Embryonic facial prominence (tissue), 1 donor: ENCODE measurements around the gene RIMKLA.

Experiments used
- DNase-seq: peaks from one replicate; pipeline ENCODE4 v3.0.0-alpha.2; 2016; ENCODE audit errors: extremely low spot score

The RIMKLA gene

DNA sequence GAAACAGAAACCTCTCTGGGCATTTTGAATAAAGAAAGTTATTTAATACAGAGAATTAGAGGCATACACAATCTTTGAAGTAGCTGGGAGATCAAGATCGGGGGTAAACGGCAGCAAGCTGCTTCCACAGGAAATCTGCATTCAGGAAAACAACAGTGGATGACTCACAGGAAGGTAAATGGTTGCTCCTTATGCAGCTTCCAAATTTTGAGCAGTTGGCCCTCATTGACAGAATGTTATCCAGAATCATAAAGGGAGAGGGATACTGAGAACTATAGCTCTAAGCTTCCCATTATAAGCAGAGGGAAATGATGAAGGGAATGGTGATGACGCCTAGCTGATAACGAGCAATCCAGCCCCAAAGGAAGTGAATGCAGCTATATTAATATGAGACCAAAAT lies 46.6 kb downstream of the RIMKLA start:
- DNase-seq: no peak

- DNase-seq: no peak
These were observed 49.0 kb downstream of the RIMKLA start for GRCh38 chr1:42429603-42430002.

DNA sequence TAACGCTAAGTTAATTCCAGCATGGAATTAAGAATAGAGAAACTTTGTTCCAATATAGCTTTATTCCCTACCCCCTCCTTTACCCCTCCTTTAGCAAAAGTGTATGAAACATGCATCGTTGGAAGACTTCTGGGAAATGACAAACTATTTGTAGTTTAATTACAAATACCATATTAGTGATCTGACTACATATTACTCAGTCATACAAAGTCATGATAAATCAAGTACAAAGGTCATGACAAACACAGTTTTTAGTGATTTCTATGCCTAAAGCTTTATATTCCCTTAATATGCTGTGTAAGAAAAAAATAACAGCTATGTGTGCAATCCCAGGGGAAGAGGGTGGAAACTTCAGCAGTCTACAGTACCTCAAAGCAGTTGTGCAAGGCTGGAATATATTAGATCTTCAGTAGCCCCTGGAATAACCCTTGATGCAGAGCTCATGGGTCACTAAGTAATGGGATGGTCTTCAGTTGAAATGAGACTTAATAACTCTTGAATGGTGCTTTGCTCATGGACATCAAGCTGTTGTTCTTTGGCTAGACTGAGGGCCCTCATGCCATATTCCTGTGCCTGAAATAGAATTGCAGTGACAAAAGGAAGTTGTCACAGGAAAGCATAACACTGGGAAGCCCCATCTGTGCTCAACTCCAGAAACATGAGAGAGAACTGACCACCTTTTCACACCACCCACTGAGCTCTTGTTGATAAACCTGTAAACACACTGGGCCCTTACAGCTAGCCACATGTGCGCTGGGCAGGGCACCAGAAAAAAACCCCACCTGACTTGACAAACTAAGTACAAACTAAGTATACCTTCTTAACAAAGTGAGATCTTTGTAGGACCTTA lies 49.9 kb downstream of the RIMKLA start:
- no peak for DNase-seq

- no peak for DNase-seq
These were observed 50.9 kb downstream of the RIMKLA start for GRCh38 chr1:42431514-42431913.

- DNase-seq: no peak
These were observed 52.1 kb downstream of the RIMKLA start for GRCh38 chr1:42432714-42433113.

DNA sequence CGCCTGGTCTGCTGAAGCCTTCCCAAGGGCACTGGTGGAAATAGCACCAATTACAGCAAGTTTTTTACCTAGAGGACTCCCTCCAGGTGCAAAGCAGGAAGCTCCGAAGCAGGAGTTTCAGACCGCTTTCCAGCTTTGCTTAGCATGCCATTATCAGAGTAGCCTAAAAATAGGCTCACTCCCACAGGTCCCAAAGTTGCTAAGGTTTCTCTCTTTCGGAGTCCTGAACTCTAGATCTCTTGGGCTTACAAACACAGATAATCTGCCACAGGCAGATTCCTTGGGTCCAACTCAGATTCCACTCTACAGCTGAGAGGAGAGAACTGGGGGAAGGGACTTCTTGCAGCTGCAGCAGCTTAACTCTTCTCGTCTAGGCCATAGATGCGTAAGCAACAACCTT lies 52.8 kb downstream of the RIMKLA start:
- DNase-seq: no peak

DNA sequence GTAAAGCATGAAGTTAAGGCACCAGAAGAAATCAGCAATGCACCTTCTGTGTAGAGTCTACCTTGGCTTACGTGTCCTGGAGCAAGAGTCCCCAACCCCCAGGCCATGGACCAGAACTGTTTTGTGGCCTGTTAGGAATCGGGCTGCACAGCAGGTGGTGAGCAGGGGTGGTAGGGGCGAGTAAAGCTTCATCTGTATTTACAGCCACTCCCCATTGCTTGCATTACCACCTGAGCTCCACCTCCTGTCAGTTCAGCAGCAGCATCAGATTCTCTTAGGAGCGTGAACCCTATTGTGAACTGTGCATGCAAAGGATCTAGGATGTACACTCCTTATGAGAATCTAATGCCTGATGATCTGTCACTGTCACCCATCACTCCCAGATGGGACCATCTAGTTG lies 53.7 kb downstream of the RIMKLA start:
- no peak for DNase-seq

- DNase-seq: no peak
These were observed 59.3 kb downstream of the RIMKLA start for GRCh38 chr1:42439940-42440339.

DNA sequence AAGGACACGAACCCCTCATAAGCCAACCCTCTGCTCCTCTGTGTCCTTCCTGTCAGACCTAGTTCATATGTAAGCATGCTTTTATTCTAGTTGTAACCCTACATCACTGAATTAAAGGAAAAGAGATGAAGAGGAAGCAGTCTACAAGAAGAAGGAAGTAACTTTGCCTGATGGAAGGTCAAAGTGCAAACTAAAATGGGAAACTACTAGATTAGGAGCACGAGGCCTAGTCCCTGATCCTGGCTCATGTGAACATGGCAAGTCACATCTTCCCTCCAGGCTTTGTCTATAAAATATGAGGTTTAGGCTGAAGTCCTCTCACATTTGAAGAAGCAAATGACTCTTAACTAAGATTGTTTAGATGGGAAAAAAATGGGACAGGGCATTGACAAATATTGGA lies 62.1 kb downstream of the RIMKLA start:
- DNase-seq: no peak

DNA sequence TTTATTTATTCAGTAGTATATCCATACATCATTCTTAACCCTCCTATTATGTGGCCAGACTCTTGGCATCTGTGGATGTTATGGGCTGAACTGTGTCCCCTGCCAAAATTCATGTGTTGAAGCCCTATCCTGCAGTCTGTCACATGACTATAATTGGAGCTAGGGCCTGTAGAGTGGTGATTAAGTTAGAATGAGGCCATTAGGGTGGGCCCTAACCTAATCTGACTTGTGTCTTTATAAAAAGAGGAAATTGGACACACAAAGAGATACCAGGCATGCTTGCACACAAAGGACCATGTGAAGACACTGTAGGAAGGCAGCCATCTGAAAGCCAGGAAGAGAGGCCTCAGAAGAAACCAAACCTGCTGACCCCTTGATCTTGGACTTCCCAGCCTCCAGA lies 68.7 kb downstream of the RIMKLA start:
- DNase-seq: no peak

DNA sequence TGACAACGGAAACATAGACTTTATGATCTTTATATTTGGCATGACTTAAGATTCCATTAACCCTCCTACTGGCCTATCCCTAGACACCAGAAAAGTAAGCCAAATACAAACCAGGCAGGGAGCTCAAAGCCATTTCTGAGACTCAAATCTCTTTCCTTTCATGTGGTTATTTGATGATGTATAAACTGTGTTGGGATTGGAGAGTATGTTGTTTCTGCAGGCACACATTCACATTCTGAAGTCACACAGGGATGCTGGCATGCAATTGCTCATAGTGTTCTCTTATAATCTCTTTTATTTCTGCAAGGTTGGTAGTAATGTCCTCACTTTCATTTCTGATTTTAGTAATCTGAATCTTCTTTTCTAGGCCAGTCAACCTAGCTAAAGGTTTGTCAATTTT lies 69.5 kb downstream of the RIMKLA start:
- DNase-seq: no peak

DNA sequence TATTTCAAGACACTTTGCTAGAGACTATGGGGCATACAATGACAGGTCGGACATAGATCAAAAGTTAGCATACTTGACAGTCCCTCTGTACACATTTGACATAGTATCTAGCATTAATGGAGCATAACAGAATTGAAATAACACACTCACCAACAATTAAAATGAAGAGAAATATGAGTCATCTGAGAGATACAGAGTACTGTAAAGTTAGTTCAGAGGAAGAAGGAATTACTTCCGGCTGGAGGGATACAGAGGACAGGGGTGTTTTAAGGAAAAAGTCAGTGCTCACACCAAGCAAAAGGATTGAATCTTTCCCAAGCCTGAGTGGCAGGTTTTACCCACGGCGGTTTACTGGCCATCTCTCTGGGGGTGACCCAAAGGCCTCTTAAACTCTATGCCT lies 72.8 kb downstream of the RIMKLA start:
- DNase-seq: no peak

- DNase-seq: no peak
These were observed 73.8 kb downstream of the RIMKLA start for GRCh38 chr1:42454403-42454802.

GRCh38 chr1:42456010-42456753 lies 75.6 kb downstream of the RIMKLA start, which contains the start of the genes PPCS and ZMYND12:
Gene PPCS, plus strand, starts transcription at chr1:42456543. Its CDS starts 23 bp downstream, at chr1:42456566.
Gene ZMYND12, minus strand, starts transcription at chr1:42456022. Its CDS starts 25 bp downstream, at chr1:42455997.
- peak; percentile 39 for DNase-seq

DNA sequence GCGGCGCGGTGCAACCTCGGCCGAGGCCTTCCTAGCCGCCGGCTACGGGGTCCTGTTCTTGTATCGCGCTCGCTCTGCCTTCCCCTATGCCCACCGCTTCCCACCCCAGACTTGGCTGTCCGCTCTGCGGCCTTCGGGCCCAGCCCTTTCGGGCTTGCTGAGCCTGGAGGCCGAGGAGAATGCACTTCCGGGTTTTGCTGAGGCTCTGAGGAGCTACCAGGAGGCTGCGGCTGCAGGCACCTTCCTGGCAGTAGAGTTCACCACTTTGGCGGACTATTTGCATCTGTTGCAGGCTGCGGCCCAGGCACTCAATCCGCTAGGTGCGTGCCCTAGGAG lies 76.1 kb downstream of the RIMKLA start:
- DNase-seq: no peak

GRCh38 chr1:42461196-42461595 lies 80.6 kb downstream of the RIMKLA start:
- no peak for DNase-seq

DNA sequence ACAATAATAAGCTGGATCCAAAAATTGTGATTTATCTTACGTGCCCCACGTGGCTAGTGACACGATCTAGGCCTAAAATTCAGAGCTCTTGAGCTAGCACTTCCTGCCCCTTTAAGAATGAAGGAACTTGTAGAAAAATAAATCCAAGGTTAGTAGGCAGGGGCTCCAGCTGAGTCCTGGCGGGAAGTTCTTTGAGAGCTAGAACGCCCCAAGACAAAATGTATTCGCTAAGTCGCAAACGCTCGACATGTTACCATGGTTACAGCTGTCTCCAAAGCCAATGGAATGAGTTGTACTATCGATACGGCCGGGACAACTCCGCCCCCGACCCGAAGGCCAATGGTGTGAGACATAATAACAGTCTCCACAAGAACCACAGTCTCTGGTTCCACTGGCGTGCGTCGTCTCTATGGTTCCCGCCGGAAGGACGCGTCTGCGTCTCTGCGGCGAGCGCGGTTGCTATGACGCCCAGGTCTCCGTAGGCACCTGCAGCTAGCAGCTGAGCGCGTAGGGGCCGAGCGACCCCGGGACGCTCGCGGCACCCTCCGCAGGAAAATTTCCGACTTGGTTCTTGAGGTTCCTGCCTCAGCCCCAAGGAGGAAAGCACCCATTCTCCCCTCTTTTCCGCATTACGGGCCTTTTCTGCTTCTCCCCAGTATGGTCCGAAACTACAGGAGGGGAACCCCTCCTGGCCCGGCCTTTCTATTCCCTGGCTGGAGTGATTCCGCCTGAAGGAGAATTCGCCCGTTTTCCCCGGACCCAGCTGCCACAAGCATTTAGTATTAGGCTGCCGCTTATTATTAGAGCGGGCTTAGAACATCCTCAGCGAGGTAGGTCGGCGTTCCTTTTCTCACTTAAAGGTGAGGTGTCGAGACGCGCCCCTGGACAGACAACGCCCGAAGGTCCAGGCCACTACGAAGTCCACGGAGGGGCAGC lies 82.5 kb downstream of the RIMKLA start, which contains the start of gene CCDC30:
Gene CCDC30 (plus strand): TSS at position 459 of the 936 bp plus-strand sequence. CDS start 17,266 bp downstream, outside the sequence.
- DNase-seq: peak; percentile 96

GRCh38 chr1:42463921-42464320 lies 83.3 kb downstream of the RIMKLA start:
- DNase-seq: no peak

GRCh38 chr1:42466030-42466429 lies 85.4 kb downstream of the RIMKLA start:
- no peak for DNase-seq

- DNase-seq: no peak
These were observed 89.1 kb downstream of the RIMKLA start for GRCh38 chr1:42469727-42470126.
